Caco-2 (cell line): ENCODE data around the gene IRS2. TPM values are rescaled to one million over a fixed set of nuclear protein-coding genes. Genes with fewer than 3 reads are reported as not detected.

Experiments
- BruUV-seq: library from RNA; stranded (reverse); fragments of 400-500 nt; replicated peaks from 2 replicates; lab custom pipeline; 2021; lab: Mats Ljungman, UMichigan
- CTCF ChIA-PET: fragments of 300-600 bp; sonication (Branson Sonifier 250); formaldehyde crosslinking; loops from one replicate; lab custom pipeline; 2022; ENCODE audit warnings: antibody characterized with exemption; lab: Charles Lee
- POLR2A ChIA-PET: fragments of 300-600 bp; sonication (Branson Sonifier 250); formaldehyde crosslinking; loops from one replicate; lab custom pipeline; 2022; ENCODE audit warnings: antibody characterized with exemption; lab: Charles Lee
- DNase-seq, 2 experiments: peaks; one replicate each; pipeline versions ENCODE4 v3.0.0 to v3.0.0-alpha.2; 2020 to 2022
- H3K27me3 ChIP-seq: replicated peaks from 2 replicates; pipeline ENCODE4 v1.6.0; 2011; ENCODE audit warnings: low read length; ENCODE audit not compliant: control insufficient read depth, insufficient read depth
- H3K36me3 ChIP-seq: 2 replicates; pipeline ENCODE4 v1.5.1; 2011; ENCODE audit warnings: low read length; ENCODE audit not compliant: control insufficient read depth, insufficient read depth
- H3K4me1 ChIP-seq: fragments of 250-450 bp; sonication (Bioruptor Pico); 2 replicates; pipeline ENCODE4 v1.5.1; 2020; ENCODE audit warnings: mild to moderate bottlenecking
- H3K4me3 ChIP-seq: 2 replicates; pipeline ENCODE4 v1.5.1; 2011; ENCODE audit warnings: low read depth, mild to moderate bottlenecking, control low read depth, low read length
- H3K9me3 ChIP-seq: fragments of 250-450 bp; sonication (Bioruptor Pico); 2 replicates; pipeline ENCODE4 v1.5.1; 2020; ENCODE audit warnings: mild to moderate bottlenecking, moderate library complexity
- H3K27ac Mint-ChIP-seq: one replicate; pipeline ENCODE4 v1.8.0; 2022; ENCODE audit warnings: mixed read lengths; ENCODE audit not compliant: unreplicated experiment
- H3K27me3 Mint-ChIP-seq: one replicate; pipeline ENCODE4 v1.8.0; 2022; ENCODE audit warnings: mixed read lengths; ENCODE audit not compliant: insufficient read depth, unreplicated experiment
- H3K36me3 Mint-ChIP-seq: one replicate; pipeline ENCODE4 v1.8.0; 2022; ENCODE audit warnings: mild to moderate bottlenecking, mixed read lengths; ENCODE audit not compliant: insufficient read depth, unreplicated experiment
- H3K4me1 Mint-ChIP-seq: one replicate; pipeline ENCODE4 v1.8.0; 2022; ENCODE audit warnings: low read depth, mixed read lengths; ENCODE audit not compliant: unreplicated experiment
- H3K4me3 Mint-ChIP-seq: one replicate; pipeline ENCODE4 v1.8.0; 2022; ENCODE audit warnings: mild to moderate bottlenecking, moderate library complexity, mixed read lengths; ENCODE audit not compliant: unreplicated experiment
- H3K9me3 Mint-ChIP-seq: one replicate; pipeline ENCODE4 v1.8.0; 2022; ENCODE audit warnings: mixed read lengths; ENCODE audit not compliant: unreplicated experiment
- CTCF ChIP-seq, 2 experiments: fragments of 200-600 bp in 1 of 2; IDR thresholded peaks; 1 replicate in 1 of 2; 2 replicates in 1 of 2; pipeline versions ENCODE4 v1.5.1 to v1.8.0; 2011 to 2022; ENCODE audit warnings: antibody characterized with exemption in 1 of 2, control low read depth in 1 of 2, inconsistent platforms in 1 of 2, low read depth in 1 of 2, low read length in 1 of 2, mild to moderate bottlenecking in 1 of 2, moderate library complexity in 1 of 2; ENCODE audit not compliant: insufficient read depth in 1 of 2, severe bottlenecking in 1 of 2, unreplicated experiment in 1 of 2
- intact Hi-C: fragments of 100-400 bp; cut with micrococcal nuclease; formaldehyde crosslinking; loops from one replicate; pipeline ENCODE4 v1.10.0; 2022; ENCODE audit not compliant: unreplicated experiment
- total RNA-seq: library from RNA; stranded (reverse); gene quantifications from 2 replicates; pipeline ENCODE4 v1.2.3, GENCODE V29; 2022

The IRS2 gene
- total RNA-seq, 1 experiment from 2014 or later = 5.5 TPM

GRCh38 chr13:109747524-109747923 lies 38.9 kb downstream of the IRS2 start:
- Histone ChIP-seq H3K27me3 (no peaks in the 10 kb centered on the region), H3K4me3 (no peak overlapping the region), H3K4me1 (peaks cover 4% of the 10 kb centered on the region; the same call in 1 of the 2 replicates), H3K36me3 (no peaks in the 10 kb centered on the region), H3K9me3 (no peaks in the 10 kb centered on the region)
- intact Hi-C loops = loop anchor here (1.0 kb wide), 2 partner anchors 602 to 786 kb away; no protein-coding TSS in a partner anchor
- Mint-ChIP-seq H3K27ac (no peak overlapping the region), H3K27me3 (peaks cover 2% of the 10 kb centered on the region), H3K36me3 (no peaks in the 10 kb centered on the region), H3K9me3 (no peaks in the 10 kb centered on the region), H3K4me3 (no peak overlapping the region), H3K4me1 (peaks cover 5% of the 10 kb centered on the region)
- peak; percentile 12 to 41 for TF ChIP-seq CTCF (IDR thresholded peaks at IDR 0.05; ENCODE audit: insufficient read depth in 1 of 2, low read depth in 1 of 2, low read length in 1 of 2, severe bottlenecking in 1 of 2, unreplicated experiment in 1 of 2)
- ChIA-PET CTCF (interaction anchor here (1.2 kb wide), 1 partner anchor 161 kb away, joined by 3 read pairs; no protein-coding TSS in a partner anchor), POLR2A (no interaction called here)
- BruUV-seq = no TSS peak
- peak in 1 of 2 experiments; percentile 25 for DNase-seq

GRCh38 chr13:109746364-109746763 lies 40.0 kb downstream of the IRS2 start:
- Mint-ChIP-seq H3K27me3 (peaks cover 2% of the 10 kb centered on the region), H3K36me3 (no peaks in the 10 kb centered on the region), H3K27ac (no peak overlapping the region), H3K9me3 (no peaks in the 10 kb centered on the region), H3K4me1 (peaks cover 7% of the 10 kb centered on the region), H3K4me3 (no peak overlapping the region)
- no peak for TF ChIP-seq CTCF (IDR thresholded peaks at IDR 0.05; ENCODE audit: insufficient read depth in 1 of 2, low read depth in 1 of 2, low read length in 1 of 2, severe bottlenecking in 1 of 2, unreplicated experiment in 1 of 2)
- H3K4me1 ChIP-seq = peaks cover 4% of the 10 kb centered on the region; the same call in 1 of the 2 replicates
- DNase-seq = no peak
- intact Hi-C loops = no loop called here
- no peaks in the 10 kb centered on the region for H3K36me3 ChIP-seq
- CTCF ChIA-PET = no interaction called here
- no TSS peak for BruUV-seq
- POLR2A ChIA-PET = no interaction called here
- no peaks in the 10 kb centered on the region for H3K9me3 ChIP-seq
- H3K4me3 ChIP-seq = no peak overlapping the region
- H3K27me3 ChIP-seq = no peaks in the 10 kb centered on the region

GRCh38 chr13:109745702-109746101 lies 40.7 kb downstream of the IRS2 start:
- ChIA-PET CTCF (no interaction called here), POLR2A (no interaction called here)
- H3K27me3 Mint-ChIP-seq = peaks cover 2% of the 10 kb centered on the region
- no peak for TF ChIP-seq CTCF (IDR thresholded peaks at IDR 0.05; ENCODE audit: insufficient read depth in 1 of 2, low read depth in 1 of 2, low read length in 1 of 2, severe bottlenecking in 1 of 2, unreplicated experiment in 1 of 2)
- BruUV-seq = no TSS peak
- H3K36me3 ChIP-seq = no peaks in the 10 kb centered on the region
- H3K36me3 Mint-ChIP-seq = peaks cover 2% of the 10 kb centered on the region
- no peak for DNase-seq
- peaks cover 7% of the 10 kb centered on the region for H3K4me1 Mint-ChIP-seq
- H3K27me3 ChIP-seq = no peaks in the 10 kb centered on the region
- H3K9me3 Mint-ChIP-seq = no peaks in the 10 kb centered on the region
- no peak overlapping the region for H3K27ac Mint-ChIP-seq
- H3K4me1 ChIP-seq = peaks cover 4% of the 10 kb centered on the region; the same call in 1 of the 2 replicates
- H3K4me3 Mint-ChIP-seq = no peak overlapping the region
- H3K9me3 ChIP-seq = no peaks in the 10 kb centered on the region
- intact Hi-C loops = no loop called here
- H3K4me3 ChIP-seq = no peak overlapping the region
